ENCODE results near the gene LZTFL1.

Gene LZTFL1

GRCh38 chr3:45807133-45807532 lies 34.8 kb downstream of the LZTFL1 start:
- DNase-seq = no peak

- no peak for DNase-seq
These were observed 35.8 kb downstream of the LZTFL1 start for GRCh38 chr3:45806072-45806471.

GRCh38 chr3:45803252-45803935 lies 38.5 kb downstream of the LZTFL1 start:
- no peak for DNase-seq

DNA sequence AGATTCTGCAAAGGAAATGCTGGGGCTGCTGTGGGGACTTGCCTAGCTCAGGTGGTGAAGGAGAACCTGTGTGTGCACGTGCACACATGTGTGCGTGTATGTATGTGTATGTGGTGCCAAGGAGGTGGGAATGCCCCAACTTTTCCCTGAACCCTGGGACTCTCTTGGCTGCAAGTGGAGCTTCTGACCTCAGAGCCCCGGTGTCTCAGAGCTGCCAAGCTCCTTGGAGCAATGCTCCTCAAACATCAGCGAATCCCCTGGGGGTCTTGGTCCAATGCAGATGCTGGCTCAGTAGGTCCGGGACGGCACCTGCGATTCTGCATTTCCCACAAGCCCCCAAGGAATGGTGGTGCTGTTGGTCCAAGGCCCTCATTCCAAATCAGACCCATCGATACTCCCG lies 39.8 kb downstream of the LZTFL1 start:
- DNase-seq = no peak

DNA sequence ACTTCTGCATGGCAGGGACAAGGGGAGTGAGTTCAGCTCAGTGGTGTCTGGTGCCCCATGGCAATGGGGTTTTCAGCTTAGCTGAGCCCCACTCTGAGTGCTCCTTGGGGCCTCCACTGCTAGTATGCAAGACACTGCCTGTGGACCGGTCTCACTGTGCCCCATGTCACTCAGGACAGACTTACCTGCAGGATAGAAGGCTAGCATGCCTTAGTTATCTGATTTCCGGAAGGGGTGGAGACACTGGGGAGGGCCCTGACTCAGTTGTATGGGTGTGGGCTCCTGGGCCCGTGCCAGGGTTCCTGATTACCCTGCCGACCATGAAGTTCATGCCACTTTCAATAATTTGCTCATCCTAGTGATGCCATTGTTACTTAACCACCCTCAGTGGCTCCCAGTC lies 41.3 kb downstream of the LZTFL1 start:
- DNase-seq = no peak

DNA sequence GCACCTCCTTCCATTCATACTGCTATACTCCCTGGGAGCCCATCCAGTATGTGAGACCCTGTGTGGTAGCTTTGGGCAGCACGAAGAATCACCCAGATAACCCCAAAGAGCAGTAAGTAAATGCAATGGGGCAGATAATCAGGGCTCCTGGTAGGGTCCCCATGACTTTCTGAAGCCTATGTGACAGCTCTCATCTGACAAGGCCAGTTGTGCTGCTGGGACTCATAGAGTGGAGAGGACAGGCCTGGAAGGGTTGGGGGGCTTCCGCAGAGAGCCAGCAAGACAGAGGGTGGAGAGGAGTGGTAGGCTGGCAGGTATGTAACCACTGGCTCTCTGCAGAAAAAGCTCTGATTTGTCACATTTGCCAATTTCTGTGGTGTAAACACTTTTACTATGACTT lies 42.3 kb downstream of the LZTFL1 start:
- DNase-seq = no peak

- no peak for DNase-seq
These were observed 43.9 kb downstream of the LZTFL1 start for GRCh38 chr3:45798034-45798433.

GRCh38 chr3:45796902-45797637 lies 44.8 kb downstream of the LZTFL1 start:
- no peak for DNase-seq

DNA sequence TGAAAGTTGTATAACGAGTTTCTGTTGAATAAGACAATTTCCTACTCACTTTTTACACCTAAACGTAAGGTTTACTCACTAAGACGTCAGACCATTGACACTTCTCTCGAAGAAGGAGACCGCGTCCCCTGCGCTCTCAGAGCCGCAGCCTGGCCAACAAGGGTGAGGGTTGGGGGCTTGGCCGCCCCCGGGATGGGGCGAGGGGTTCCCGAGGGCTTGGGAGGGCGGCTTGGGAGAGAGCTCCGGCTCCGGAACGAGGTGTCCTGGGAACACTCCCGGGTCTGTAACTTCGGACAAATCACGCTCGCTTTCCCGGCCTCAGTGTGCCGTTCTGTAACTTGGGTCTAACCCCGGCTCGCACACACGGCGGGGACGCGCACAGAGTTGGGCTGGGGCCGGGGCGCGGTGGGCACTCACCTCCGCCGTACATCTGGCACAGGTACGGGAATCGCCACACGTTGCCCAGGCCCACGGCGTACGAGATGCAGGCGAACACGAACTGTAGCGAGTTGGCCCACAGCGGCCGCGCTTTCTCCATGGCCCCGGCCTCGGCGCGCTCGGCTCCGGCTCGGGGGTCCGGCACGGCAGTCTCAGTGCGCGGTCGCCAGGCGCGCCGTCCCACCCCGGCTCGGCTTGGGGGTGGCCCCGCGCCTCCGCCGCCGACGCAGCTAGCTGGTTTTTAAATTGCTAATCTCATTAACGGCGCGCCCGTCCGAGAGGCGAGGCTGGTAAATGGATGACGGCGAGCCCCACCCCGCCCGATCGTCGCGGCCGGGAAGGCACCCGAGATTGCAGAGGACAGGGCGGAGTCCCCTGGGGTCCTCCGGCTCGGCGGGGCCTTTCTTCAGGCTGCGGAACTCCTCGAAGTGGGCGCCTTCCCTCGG lies 45.8 kb downstream of the LZTFL1 start, which contains the start of gene SLC6A20:
TSS of gene SLC6A20 (minus strand) at position 655 of the 884 bp plus-strand sequence. CDS start at position 538, 117 bp downstream.
- no peak for DNase-seq

DNA sequence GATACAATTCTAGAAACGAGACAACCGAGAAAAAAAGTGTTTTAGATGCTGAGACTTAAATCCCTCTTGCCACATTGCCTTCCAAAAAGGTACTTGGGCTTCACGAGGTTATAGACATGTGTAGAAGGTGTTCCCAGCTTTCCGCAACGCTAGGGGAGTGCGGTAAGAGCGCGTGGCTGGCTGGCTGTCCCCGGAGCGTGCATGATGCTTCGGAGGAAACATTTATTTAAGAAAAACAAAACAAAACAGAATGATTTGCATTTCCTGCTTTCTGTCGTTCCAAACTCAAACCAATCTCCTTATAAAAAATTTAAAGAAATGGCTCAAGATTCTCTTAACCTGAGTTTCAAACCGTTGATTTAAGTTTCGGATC lies 46.4 kb downstream of the LZTFL1 start:
- no peak for DNase-seq

- DNase-seq = no peak
These were observed 47.3 kb downstream of the LZTFL1 start for GRCh38 chr3:45794660-45795059.

- no peak for DNase-seq
These were observed 47.8 kb downstream of the LZTFL1 start for GRCh38 chr3:45794177-45794560.

DNA sequence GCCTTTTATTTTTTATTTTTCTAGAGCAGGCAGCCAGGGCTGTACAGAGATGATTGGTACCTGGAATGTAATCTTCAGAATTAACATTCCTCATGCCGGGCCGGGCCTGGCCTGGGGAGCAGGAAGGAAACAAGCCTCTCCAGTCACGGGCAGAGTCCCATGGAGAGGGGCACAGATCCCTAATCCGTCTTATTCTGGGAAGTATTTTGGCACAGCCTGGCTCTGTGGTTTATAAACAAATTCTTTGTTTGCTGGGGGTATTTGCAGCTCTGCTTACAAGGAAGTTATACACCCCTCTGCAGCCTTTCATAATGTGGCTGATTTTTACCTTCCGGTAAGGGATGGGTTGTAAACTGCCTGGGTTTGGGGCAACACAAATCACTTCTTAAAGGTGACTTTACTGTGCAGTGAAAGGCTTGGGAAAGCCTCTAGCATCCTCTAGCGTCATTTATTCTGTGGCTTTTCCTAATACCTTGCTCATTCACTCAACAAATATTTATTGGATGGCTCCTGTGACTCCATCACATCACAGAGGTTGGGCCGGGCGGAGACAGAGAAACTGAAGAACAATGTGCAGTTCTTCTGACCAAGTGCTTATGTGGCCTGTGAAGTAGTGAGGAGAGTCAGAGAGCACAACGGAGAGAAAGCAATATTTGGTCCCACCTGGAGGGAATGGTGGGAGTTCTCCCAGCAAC lies 48.3 kb downstream of the LZTFL1 start:
- no peak for DNase-seq

- no peak for DNase-seq
These were observed 49.3 kb downstream of the LZTFL1 start for GRCh38 chr3:45792516-45793172.

- DNase-seq = no peak
These were observed 49.9 kb downstream of the LZTFL1 start for GRCh38 chr3:45792036-45792435.

- no peak for DNase-seq
These were observed 51.3 kb downstream of the LZTFL1 start for GRCh38 chr3:45790596-45790995.

GRCh38 chr3:45789235-45789812 lies 52.6 kb downstream of the LZTFL1 start:
- DNase-seq = no peak

- DNase-seq = no peak
These were observed 54.4 kb downstream of the LZTFL1 start for GRCh38 chr3:45787551-45787950.

DNA sequence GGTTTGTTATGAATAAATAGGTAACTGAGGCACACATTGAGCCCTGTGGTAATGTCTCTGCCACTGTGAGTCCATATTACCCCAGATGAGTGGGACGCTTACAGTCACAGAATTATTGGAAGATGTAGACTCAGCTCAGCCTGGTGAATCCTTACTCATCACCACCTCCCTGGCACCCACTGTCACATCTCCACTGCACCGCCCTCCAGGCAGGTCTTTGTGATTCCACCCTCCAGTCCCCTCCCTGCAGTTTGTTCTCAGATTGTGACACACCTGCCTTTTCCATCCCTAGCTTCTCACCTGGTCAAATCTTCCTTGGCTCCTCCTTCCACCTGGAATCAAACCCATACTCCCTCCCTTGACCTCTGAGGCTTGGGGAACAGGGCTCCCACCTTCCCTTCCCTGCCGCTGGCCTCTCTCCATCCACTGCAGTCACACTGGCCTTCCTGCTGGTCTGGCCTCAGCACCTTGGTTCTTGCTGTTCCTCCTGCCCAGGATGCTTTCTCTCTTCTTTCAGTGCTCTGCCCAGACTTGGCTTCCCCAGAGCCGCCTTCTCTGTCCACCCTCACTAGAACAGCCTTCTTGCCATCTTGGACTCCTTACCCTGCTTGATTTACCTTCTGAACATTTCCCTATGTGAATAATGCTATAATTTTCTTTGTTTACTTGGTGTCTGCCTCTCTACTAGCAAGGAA lies 55.0 kb downstream of the LZTFL1 start:
- DNase-seq = no peak

DNA sequence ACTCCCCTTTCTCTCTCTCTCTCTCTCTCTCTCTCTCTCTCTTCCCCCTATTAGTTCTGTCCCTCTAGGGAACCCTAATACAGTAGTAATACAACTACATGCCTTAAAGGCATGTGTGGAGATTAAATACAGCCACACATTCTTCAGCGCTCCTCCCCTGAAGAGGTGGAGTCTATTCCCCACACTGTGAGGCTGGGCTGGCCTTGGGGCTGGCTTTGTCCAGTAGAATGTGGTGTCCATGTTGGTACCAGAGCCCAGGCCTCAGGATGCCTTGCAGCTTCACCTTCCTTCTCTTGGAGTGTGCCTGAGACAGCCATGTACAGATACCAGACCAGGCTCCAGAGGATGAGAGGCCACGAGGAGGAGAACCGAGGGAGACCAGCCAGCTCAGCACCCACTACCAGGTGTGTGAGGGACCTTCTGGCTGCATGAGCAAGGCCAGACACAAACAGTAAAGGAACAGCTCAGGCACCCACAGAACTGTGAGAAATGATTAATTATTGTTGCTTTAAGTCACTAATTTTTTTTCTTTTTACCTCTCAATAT lies 56.2 kb downstream of the LZTFL1 start:
- DNase-seq = no peak

GRCh38 chr3:45783667-45784066 lies 58.3 kb downstream of the LZTFL1 start:
- no peak for DNase-seq

Measured in effector CD8-positive, alpha-beta T cell (primary cell).